ENCODE results near the gene DEDD2.

Gene DEDD2

GRCh38 chr19:42252365-42253244, 35.1 kb upstream of the DEDD2 start:
- Histone ChIP-seq H3K36me3 (ENCODE audit: insufficient read depth, low read length) (peaks cover 6% of the 10 kb centered on the region), H3K27me3 (ENCODE audit: control insufficient read depth in 1 of 2, insufficient read depth in 2 of 2, low read length in 2 of 2) (no peaks in the 10 kb centered on the region), H3K9me3 (ENCODE audit: low read length) (no peaks in the 10 kb centered on the region), H3K4me1 (ENCODE audit: insufficient read depth, low read length) (peaks cover 41% of the 10 kb centered on the region), H3K4me3 (ENCODE audit: low read depth in 1 of 2, low read length in 2 of 2) (peak overlapping the region; percentile 55 to 58), H3K9ac (ENCODE audit: low read length) (peak overlapping the region; percentile 47), H3K27ac (ENCODE audit: low read depth, low read length) (peak overlapping the region; percentile 99)

DNA sequence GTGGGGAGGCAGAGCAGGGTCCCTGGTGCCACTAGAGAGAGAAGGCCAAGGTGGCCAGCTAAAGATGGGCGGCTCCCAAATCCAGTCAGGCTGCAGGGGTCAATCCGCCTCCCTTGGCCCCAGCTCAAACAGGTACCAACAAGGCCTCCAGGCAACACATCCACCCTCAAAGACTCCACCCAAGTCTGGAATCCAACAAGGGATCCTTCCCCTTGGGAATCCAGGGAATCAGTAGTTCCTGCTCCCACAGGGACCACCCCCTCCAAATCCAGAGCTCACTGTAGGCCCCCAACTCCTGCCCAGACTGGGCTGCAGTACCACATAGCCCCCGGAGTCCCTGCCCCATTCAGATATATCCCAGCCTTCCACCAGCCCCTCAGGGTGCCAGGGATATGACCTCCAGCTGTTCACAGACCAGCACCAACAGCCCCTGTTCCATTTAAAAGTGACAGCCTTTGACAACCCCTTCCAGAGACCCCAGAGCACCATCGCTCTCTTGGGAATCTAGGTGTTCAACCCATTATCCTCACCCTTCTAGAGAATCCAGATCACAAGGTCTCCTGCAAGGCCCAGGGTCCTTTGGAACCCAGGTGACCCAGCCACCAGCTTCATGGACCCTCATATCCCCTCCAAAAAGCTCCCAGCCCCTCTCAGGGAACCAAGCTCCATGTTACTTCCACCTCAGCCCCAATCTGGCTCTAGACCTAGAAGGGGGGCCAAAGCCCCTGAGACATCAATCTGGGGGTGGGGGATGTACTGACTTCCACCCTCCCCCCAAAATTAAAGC, 34.3 kb upstream of the DEDD2 start:
- peak overlapping the region; percentile 84 for H3K27ac ChIP-seq (ENCODE audit: low read depth, low read length)
- H3K4me3 ChIP-seq (ENCODE audit: low read depth in 1 of 2, low read length in 2 of 2) = peak overlapping the region; percentile 2 to 50
- no peaks in the 10 kb centered on the region for H3K27me3 ChIP-seq (ENCODE audit: control insufficient read depth in 1 of 2, insufficient read depth in 2 of 2, low read length in 2 of 2)
- H3K36me3 ChIP-seq (ENCODE audit: insufficient read depth, low read length) = peaks cover 9% of the 10 kb centered on the region
- peak overlapping the region; percentile 54 for H3K9ac ChIP-seq (ENCODE audit: low read length)
- no peaks in the 10 kb centered on the region for H3K9me3 ChIP-seq (ENCODE audit: low read length)
- peaks cover 41% of the 10 kb centered on the region for H3K4me1 ChIP-seq (ENCODE audit: insufficient read depth, low read length)

- peaks cover 43% of the 10 kb centered on the region for H3K4me1 ChIP-seq (ENCODE audit: insufficient read depth, low read length)
- peak overlapping the region in 1 of 2 donors; percentile 27 for H3K4me3 ChIP-seq (ENCODE audit: low read depth in 1 of 2, low read length in 2 of 2)
Measured at GRCh38 chr19:42250666-42251531, 33.4 kb upstream of the DEDD2 start.

GRCh38 chr19:42250183-42250665, 32.7 kb upstream of the DEDD2 start:
- peak overlapping the region; percentile 40 for H3K27ac ChIP-seq (ENCODE audit: low read depth, low read length)
- no peaks in the 10 kb centered on the region for H3K27me3 ChIP-seq (ENCODE audit: control insufficient read depth in 1 of 2, insufficient read depth in 2 of 2, low read length in 2 of 2)
- H3K9ac ChIP-seq (ENCODE audit: low read length) = no peak overlapping the region
- H3K9me3 ChIP-seq (ENCODE audit: low read length) = no peaks in the 10 kb centered on the region
- peaks cover 10% of the 10 kb centered on the region for H3K36me3 ChIP-seq (ENCODE audit: insufficient read depth, low read length)
- H3K4me1 ChIP-seq (ENCODE audit: insufficient read depth, low read length) = peaks cover 47% of the 10 kb centered on the region
- peak overlapping the region in 1 of 2 donors; percentile 27 for H3K4me3 ChIP-seq (ENCODE audit: low read depth in 1 of 2, low read length in 2 of 2)

More at GRCh38 chr19:42250666-42251531, 33.4 kb upstream of the DEDD2 start:
- Histone ChIP-seq H3K9ac (ENCODE audit: low read length) (no peak overlapping the region), H3K9me3 (ENCODE audit: low read length) (no peaks in the 10 kb centered on the region), H3K27ac (ENCODE audit: low read depth, low read length) (peak overlapping the region; percentile 40), H3K27me3 (ENCODE audit: control insufficient read depth in 1 of 2, insufficient read depth in 2 of 2, low read length in 2 of 2) (no peaks in the 10 kb centered on the region), H3K36me3 (ENCODE audit: insufficient read depth, low read length) (peaks cover 10% of the 10 kb centered on the region)

DNA sequence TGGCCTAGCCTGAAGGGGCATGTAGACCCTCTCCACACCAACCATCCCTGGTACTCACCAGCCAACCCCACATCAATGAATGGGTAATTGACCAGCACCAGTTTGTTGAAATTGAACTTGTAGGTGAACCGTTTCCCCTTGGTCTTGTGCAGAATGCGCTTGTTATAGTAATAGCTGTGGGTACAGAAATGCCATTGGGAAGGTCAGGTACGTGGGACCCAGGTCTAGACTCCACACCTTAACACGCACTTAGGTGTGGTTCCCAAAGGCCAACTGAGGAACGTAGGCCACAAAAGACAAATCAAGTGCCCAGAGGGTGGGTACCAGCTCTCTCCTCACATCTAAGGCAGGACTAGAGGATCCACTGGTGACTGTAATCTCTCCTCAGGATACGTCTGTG, 32.3 kb upstream of the DEDD2 start:
- H3K4me1 ChIP-seq (ENCODE audit: insufficient read depth, low read length) = peaks cover 52% of the 10 kb centered on the region
- no peaks in the 10 kb centered on the region for H3K9me3 ChIP-seq (ENCODE audit: low read length)
- H3K4me3 ChIP-seq (ENCODE audit: low read depth in 1 of 2, low read length in 2 of 2) = peak overlapping the region in 1 of 2 donors; percentile 27
- H3K36me3 ChIP-seq (ENCODE audit: insufficient read depth, low read length) = peaks cover 10% of the 10 kb centered on the region
- H3K27me3 ChIP-seq (ENCODE audit: control insufficient read depth in 1 of 2, insufficient read depth in 2 of 2, low read length in 2 of 2) = no peaks in the 10 kb centered on the region
- H3K27ac ChIP-seq (ENCODE audit: low read depth, low read length) = peak overlapping the region; percentile 40
- no peak overlapping the region for H3K9ac ChIP-seq (ENCODE audit: low read length)

DNA sequence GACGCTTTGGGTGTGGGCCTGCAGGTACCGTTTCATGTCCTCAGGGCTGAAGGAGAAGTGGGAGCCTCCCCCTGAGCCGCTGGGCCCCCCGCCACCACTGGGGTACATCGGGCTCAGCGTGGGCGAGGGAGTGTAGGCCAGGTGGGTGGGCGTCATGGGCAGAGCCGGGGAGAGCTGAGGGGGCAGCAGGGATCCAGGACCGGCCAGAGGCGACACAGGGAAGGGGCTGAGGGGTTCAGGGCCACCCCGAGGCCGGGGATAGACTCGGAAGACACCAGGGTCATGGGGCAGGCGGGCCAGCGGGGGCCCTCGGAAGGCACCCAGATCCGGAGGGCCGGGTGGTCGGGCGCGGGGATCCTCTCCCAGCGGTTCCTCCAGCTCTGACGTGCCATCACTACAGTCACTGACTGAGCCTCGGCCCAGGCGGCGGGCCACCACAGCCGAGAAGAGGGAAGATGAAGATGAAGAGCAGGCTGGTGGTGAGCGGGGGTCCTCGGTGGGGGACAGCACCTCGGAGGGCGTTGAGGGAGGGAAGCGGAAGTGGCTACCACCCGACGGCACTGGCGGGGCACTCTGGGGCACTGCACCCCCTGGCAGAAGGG, 31.8 kb upstream of the DEDD2 start:
- no peak overlapping the region for H3K27ac ChIP-seq (ENCODE audit: low read depth, low read length)
- H3K9me3 ChIP-seq (ENCODE audit: low read length) = no peaks in the 10 kb centered on the region
- H3K27me3 ChIP-seq (ENCODE audit: control insufficient read depth in 1 of 2, insufficient read depth in 2 of 2, low read length in 2 of 2) = no peaks in the 10 kb centered on the region
- peaks cover 53% of the 10 kb centered on the region for H3K4me1 ChIP-seq (ENCODE audit: insufficient read depth, low read length)
- no peak overlapping the region for H3K9ac ChIP-seq (ENCODE audit: low read length)
- no peak overlapping the region for H3K4me3 ChIP-seq (ENCODE audit: low read depth in 1 of 2, low read length in 2 of 2)
- H3K36me3 ChIP-seq (ENCODE audit: insufficient read depth, low read length) = peaks cover 10% of the 10 kb centered on the region

GRCh38 chr19:42248270-42249148, 31.0 kb upstream of the DEDD2 start:
- no peak overlapping the region for H3K9ac ChIP-seq (ENCODE audit: low read length)
- H3K4me1 ChIP-seq (ENCODE audit: insufficient read depth, low read length) = peaks cover 53% of the 10 kb centered on the region
- H3K27ac ChIP-seq (ENCODE audit: low read depth, low read length) = no peak overlapping the region
- H3K27me3 ChIP-seq (ENCODE audit: control insufficient read depth in 1 of 2, insufficient read depth in 2 of 2, low read length in 2 of 2) = no peaks in the 10 kb centered on the region
- no peaks in the 10 kb centered on the region for H3K9me3 ChIP-seq (ENCODE audit: low read length)
- peaks cover 10% of the 10 kb centered on the region for H3K36me3 ChIP-seq (ENCODE audit: insufficient read depth, low read length)
- H3K4me3 ChIP-seq (ENCODE audit: low read depth in 1 of 2, low read length in 2 of 2) = no peak overlapping the region

GRCh38 chr19:42247640-42248199, 30.2 kb upstream of the DEDD2 start:
- H3K36me3 ChIP-seq (ENCODE audit: insufficient read depth, low read length) = peaks cover 10% of the 10 kb centered on the region
- H3K4me1 ChIP-seq (ENCODE audit: insufficient read depth, low read length) = peaks cover 53% of the 10 kb centered on the region
- no peak overlapping the region for H3K9ac ChIP-seq (ENCODE audit: low read length)
- H3K27me3 ChIP-seq (ENCODE audit: control insufficient read depth in 1 of 2, insufficient read depth in 2 of 2, low read length in 2 of 2) = no peaks in the 10 kb centered on the region
- H3K9me3 ChIP-seq (ENCODE audit: low read length) = no peaks in the 10 kb centered on the region
- H3K27ac ChIP-seq (ENCODE audit: low read depth, low read length) = no peak overlapping the region
- no peak overlapping the region for H3K4me3 ChIP-seq (ENCODE audit: low read depth in 1 of 2, low read length in 2 of 2)

DNA sequence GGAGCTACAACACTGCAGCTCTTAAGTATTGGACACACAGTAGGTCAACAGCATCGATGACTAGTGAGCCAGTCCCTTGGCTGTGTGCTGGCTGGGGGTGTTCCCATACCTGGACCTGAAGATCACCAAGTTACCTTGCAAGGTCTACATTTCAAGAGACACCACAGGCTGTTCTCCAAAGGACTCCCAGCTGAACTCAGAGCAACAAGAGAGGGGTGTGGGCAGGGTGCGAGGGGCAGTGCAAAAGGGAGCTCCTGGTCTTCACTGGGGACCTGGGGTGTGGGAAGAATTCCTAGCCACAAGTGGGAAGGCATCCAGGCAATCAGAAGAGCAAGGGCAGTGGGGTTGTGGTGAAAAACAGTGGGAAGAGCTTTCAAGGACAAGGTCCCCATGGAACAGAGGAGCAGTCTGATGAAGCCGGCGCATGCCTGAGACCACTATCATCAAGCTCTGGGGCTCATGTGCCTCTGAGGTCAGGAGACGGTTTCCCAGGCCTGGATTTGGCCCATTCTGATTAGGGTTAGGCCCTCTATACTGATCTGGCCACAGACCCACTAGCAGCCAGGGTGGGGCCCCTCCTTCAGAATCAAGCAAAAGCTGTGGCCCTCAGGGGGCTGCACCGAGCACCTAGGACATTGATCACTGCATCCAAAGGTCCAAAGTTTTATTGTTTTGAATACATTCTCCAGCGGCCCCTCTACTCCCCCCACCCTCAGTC, 29.6 kb upstream of the DEDD2 start:
- H3K4me1 ChIP-seq (ENCODE audit: insufficient read depth, low read length) = peaks cover 47% of the 10 kb centered on the region
- H3K4me3 ChIP-seq (ENCODE audit: low read depth in 1 of 2, low read length in 2 of 2) = no peak overlapping the region
- no peak overlapping the region for H3K9ac ChIP-seq (ENCODE audit: low read length)
- no peak overlapping the region for H3K27ac ChIP-seq (ENCODE audit: low read depth, low read length)
- H3K9me3 ChIP-seq (ENCODE audit: low read length) = no peaks in the 10 kb centered on the region
- H3K36me3 ChIP-seq (ENCODE audit: insufficient read depth, low read length) = peaks cover 10% of the 10 kb centered on the region
- H3K27me3 ChIP-seq (ENCODE audit: control insufficient read depth in 1 of 2, insufficient read depth in 2 of 2, low read length in 2 of 2) = no peaks in the 10 kb centered on the region
